SK-N-SH treated with all-trans-retinoic acid at 6 μM for 48 hours (cell line): ENCODE data around the gene PIK3R3.
"Not testable (repeated sequence)": the region's sequence is repeated elsewhere in the genome, so short reads cannot be mapped to it uniquely, and the experiment has no call there.

Source experiments
- ATAC-seq: fragments of 200-7000 bp; cut with Tn5 transposase; 3 replicates; pipeline ENCODE4 v1.9.1; 2020; ENCODE audit warnings: mild to moderate bottlenecking, moderate library complexity
- ARNTL ChIP-seq: fragments of 450-650 bp; formaldehyde crosslinking; IDR thresholded peaks from 2 replicates; pipeline ENCODE4 v1.5.0; 2020; ENCODE audit warnings: low read depth, mild to moderate bottlenecking, moderate library complexity, borderline replicate concordance
- BACH2 ChIP-seq: fragments of 250-450 bp; sonication (Bioruptor Pico); IDR thresholded peaks from 2 replicates; pipeline ENCODE4 v1.9.0; 2021; ENCODE audit warnings: mild to moderate bottlenecking, borderline replicate concordance
- CSDC2 ChIP-seq: fragments of 250-450 bp; sonication (Bioruptor Pico); IDR thresholded peaks from 2 replicates; pipeline ENCODE4 v1.5.0; 2020; ENCODE audit warnings: mild to moderate bottlenecking, moderate library complexity
- ESRRG ChIP-seq: fragments of 250-450 bp; sonication (Bioruptor Pico); IDR thresholded peaks from 2 replicates; pipeline ENCODE4 v1.6.1; 2021; ENCODE audit warnings: mild to moderate bottlenecking
- GLIS3 ChIP-seq: fragments of 250-450 bp; sonication (Bioruptor Pico); IDR thresholded peaks from 2 replicates; pipeline ENCODE4 v1.5.0; 2020; ENCODE audit warnings: mild to moderate bottlenecking, moderate library complexity
- ISL1 ChIP-seq: fragments of 250-450 bp; sonication (Bioruptor Pico); IDR thresholded peaks from 2 replicates; pipeline ENCODE4 v2.1.2; 2022; ENCODE audit warnings: mild to moderate bottlenecking, moderate library complexity
- OSR1 ChIP-seq: fragments of 250-450 bp; sonication (Bioruptor Pico); IDR thresholded peaks from 2 replicates; pipeline ENCODE4 v1.8.0; 2022; ENCODE audit warnings: moderate library complexity, mild to moderate bottlenecking, inconsistent platforms
- RARB ChIP-seq: fragments of 250-450 bp; sonication (Bioruptor Pico); IDR thresholded peaks from 2 replicates; pipeline ENCODE4 v1.8.0; 2021; ENCODE audit warnings: mild to moderate bottlenecking, moderate library complexity
- SNAI2 ChIP-seq: fragments of 250-450 bp; sonication (Bioruptor Pico); IDR thresholded peaks from 2 replicates; pipeline ENCODE4 v1.5.0; 2020; ENCODE audit warnings: mild to moderate bottlenecking, moderate library complexity
- TCF4 ChIP-seq: fragments of 250-450 bp; sonication (Bioruptor Pico); IDR thresholded peaks from 2 replicates; pipeline ENCODE4 v1.8.0; 2021; ENCODE audit warnings: mild to moderate bottlenecking, moderate library complexity, borderline replicate concordance
- TOX ChIP-seq: fragments of 250-450 bp; sonication (Bioruptor Pico); IDR thresholded peaks from 2 replicates; pipeline ENCODE4 v1.8.0; 2021; ENCODE audit warnings: mild to moderate bottlenecking, moderate library complexity, borderline replicate concordance
- ZC3H10 ChIP-seq: fragments of 250-450 bp; sonication (Bioruptor Pico); IDR thresholded peaks from 2 replicates; pipeline ENCODE4 v1.5.1; 2021; ENCODE audit warnings: mild to moderate bottlenecking, moderate library complexity
- ZFP3 ChIP-seq: fragments of 250-450 bp; sonication (Bioruptor Pico); IDR thresholded peaks from 2 replicates; pipeline ENCODE4 v1.5.0; 2020; ENCODE audit warnings: mild to moderate bottlenecking, moderate library complexity
- ZNF565 ChIP-seq: fragments of 450-650 bp; formaldehyde crosslinking; conservative IDR thresholded peaks from 2 replicates; pipeline ENCODE4 v1.5.0; 2020; ENCODE audit warnings: low read depth, mild to moderate bottlenecking, moderate library complexity
- ZNF70 ChIP-seq: fragments of 450-650 bp; formaldehyde crosslinking; IDR thresholded peaks from 2 replicates; pipeline ENCODE4 v1.5.0; 2020; ENCODE audit warnings: mild to moderate bottlenecking, moderate library complexity
- TF ChIP-seq, protein P1 (sequence below): fragments of 250-450 bp; sonication (Bioruptor Pico); IDR thresholded peaks from 2 replicates; pipeline ENCODE4 v1.8.0; 2021; ENCODE audit warnings: low read depth, mild to moderate bottlenecking, moderate library complexity, borderline replicate concordance
- TF ChIP-seq, protein P2 (sequence below): fragments of 250-450 bp; sonication (Bioruptor Pico); IDR thresholded peaks from 2 replicates; pipeline ENCODE4 v1.5.0; 2020; ENCODE audit warnings: mild to moderate bottlenecking, moderate library complexity
- TF ChIP-seq, protein P3 (sequence below): fragments of 250-450 bp; sonication (Bioruptor Pico); IDR thresholded peaks from 2 replicates; pipeline ENCODE4 v1.8.0; 2020; ENCODE audit warnings: mild to moderate bottlenecking, moderate library complexity, borderline replicate concordance
- TF ChIP-seq, protein P4 (sequence below): fragments of 250-450 bp; sonication (Bioruptor Pico); IDR thresholded peaks from 2 replicates; pipeline ENCODE4 v1.5.1; 2020; ENCODE audit warnings: low read depth, mild to moderate bottlenecking, moderate library complexity
- TF ChIP-seq, protein P5 (sequence below): fragments of 250-450 bp; sonication (Bioruptor Pico); IDR thresholded peaks from 2 replicates; pipeline ENCODE4 v1.5.1; 2021; ENCODE audit warnings: mild to moderate bottlenecking, moderate library complexity

Gene PIK3R3

DNA sequence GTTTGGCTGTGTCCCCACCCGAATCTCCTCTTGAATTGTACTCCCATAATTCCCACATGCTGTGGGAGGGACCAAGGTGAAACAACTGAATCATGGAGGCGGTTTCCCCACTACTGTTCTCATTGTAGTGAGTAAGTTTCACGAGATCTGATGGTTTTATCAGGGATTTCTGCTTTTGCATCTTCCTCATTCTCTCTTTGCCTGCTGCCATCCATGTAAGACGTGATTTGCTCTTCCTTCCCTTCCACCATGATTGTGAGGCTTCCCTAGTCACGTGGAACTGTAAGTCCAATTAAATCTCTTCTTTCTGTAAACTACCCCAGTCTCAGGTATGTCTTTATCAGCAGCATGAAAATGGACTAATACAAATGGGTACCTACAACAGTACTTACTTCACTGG, 73.5 kb downstream of the PIK3R3 start:
- TF ChIP-seq ZNF70 (CRISPR knock-in tag): no peak
- TF ChIP-seq CSDC2 (CRISPR knock-in tag): no peak
- TF ChIP-seq ARNTL (CRISPR knock-in tag): no peak
- TF ChIP-seq ESRRG (CRISPR knock-in tag): no peak
- TF ChIP-seq TCF4: no peak
- no peak for TF ChIP-seq ZFP3 (CRISPR knock-in tag)
- TF ChIP-seq GLIS3 (CRISPR knock-in tag): no peak
- TF ChIP-seq ZNF565 (CRISPR knock-in tag): no peak
- TF ChIP-seq ISL1 (CRISPR knock-in tag): no peak
- TF ChIP-seq OSR1 (CRISPR knock-in tag): no peak
- TF ChIP-seq, protein P1, sequence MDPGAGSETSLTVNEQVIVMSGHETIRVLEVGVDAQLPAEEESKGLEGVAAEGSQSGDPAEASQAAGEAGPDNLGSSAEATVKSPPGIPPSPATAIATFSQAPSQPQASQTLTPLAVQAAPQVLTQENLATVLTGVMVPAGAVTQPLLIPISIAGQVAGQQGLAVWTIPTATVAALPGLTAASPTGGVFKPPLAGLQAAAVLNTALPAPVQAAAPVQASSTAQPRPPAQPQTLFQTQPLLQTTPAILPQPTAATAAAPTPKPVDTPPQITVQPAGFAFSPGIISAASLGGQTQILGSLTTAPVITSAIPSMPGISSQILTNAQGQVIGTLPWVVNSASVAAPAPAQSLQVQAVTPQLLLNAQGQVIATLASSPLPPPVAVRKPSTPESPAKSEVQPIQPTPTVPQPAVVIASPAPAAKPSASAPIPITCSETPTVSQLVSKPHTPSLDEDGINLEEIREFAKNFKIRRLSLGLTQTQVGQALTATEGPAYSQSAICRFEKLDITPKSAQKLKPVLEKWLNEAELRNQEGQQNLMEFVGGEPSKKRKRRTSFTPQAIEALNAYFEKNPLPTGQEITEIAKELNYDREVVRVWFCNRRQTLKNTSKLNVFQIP: no peak
- ATAC-seq: no peak

DNA sequence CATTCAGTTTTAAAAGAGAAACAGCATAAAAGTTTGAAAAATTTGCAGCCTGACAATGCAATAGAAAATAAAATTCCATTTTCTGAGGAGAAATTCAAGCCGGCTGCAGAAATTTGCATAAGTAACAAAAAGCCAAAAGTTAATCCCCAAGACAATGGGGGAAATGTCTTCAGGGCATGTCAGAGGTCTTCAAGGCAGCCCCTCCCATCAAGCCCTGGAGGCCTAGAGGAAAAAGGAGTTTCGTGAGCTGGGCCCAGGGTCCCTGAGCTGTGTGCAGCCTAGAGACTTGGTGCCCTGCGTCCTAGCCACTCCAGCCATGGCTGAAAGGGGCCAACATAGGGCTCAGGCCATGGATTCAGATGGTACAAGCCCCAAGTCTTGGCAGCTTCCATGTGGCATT, 74.6 kb downstream of the PIK3R3 start:
- ATAC-seq: no peak
- TF ChIP-seq, protein P2, sequence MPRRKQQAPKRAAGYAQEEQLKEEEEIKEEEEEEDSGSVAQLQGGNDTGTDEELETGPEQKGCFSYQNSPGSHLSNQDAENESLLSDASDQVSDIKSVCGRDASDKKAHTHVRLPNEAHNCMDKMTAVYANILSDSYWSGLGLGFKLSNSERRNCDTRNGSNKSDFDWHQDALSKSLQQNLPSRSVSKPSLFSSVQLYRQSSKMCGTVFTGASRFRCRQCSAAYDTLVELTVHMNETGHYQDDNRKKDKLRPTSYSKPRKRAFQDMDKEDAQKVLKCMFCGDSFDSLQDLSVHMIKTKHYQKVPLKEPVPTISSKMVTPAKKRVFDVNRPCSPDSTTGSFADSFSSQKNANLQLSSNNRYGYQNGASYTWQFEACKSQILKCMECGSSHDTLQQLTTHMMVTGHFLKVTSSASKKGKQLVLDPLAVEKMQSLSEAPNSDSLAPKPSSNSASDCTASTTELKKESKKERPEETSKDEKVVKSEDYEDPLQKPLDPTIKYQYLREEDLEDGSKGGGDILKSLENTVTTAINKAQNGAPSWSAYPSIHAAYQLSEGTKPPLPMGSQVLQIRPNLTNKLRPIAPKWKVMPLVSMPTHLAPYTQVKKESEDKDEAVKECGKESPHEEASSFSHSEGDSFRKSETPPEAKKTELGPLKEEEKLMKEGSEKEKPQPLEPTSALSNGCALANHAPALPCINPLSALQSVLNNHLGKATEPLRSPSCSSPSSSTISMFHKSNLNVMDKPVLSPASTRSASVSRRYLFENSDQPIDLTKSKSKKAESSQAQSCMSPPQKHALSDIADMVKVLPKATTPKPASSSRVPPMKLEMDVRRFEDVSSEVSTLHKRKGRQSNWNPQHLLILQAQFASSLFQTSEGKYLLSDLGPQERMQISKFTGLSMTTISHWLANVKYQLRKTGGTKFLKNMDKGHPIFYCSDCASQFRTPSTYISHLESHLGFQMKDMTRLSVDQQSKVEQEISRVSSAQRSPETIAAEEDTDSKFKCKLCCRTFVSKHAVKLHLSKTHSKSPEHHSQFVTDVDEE (CRISPR knock-in tag): no peak
- no peak for TF ChIP-seq CSDC2 (CRISPR knock-in tag)

DNA sequence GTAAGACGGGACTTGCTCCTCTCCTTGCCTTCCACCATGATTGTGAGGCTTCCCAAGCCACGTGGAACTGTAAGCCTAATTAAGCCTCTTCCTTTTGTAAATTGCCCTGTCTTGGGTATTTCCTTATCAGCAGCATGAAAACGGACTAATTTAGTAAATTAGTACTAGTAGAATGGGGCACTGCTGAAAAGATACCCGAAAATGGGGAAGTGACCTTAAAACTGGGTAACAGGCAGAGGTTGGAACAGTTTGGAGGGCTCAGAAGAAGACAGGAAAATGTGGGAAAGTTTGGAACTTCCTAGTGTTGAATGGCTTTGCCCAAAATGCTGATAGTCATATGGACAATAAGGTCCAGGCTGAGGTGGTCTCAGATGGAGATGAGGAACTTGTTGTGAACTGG, 75.2 kb downstream of the PIK3R3 start:
- not testable (repeated sequence) for ATAC-seq

DNA sequence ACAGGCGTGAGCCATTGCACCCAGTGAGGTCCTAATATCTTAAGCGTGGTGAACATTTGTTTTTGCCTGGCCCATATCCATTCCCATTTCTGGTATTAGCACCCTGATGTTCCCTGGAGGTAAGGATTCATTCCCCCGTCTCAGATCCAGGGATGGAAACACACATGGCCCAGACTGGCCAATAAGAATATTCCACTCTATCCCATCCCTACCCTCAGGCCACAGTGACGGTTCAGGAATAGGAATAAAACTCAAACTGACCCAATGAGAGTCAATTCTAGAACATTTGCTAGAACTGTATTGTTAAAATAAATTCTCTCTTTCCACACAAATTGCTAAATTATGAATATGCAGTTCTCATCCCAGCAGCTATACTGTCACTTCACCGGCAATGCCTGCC, 76.1 kb downstream of the PIK3R3 start:
- TF ChIP-seq TCF4 (no peak), ISL1 (CRISPR knock-in tag) (no peak), ESRRG (CRISPR knock-in tag) (no peak), SNAI2 (CRISPR knock-in tag) (no peak), TOX (CRISPR knock-in tag) (no peak), OSR1 (CRISPR knock-in tag) (no peak), BACH2 (no peak), ZNF565 (CRISPR knock-in tag) (no peak)
- TF ChIP-seq, protein P3, sequence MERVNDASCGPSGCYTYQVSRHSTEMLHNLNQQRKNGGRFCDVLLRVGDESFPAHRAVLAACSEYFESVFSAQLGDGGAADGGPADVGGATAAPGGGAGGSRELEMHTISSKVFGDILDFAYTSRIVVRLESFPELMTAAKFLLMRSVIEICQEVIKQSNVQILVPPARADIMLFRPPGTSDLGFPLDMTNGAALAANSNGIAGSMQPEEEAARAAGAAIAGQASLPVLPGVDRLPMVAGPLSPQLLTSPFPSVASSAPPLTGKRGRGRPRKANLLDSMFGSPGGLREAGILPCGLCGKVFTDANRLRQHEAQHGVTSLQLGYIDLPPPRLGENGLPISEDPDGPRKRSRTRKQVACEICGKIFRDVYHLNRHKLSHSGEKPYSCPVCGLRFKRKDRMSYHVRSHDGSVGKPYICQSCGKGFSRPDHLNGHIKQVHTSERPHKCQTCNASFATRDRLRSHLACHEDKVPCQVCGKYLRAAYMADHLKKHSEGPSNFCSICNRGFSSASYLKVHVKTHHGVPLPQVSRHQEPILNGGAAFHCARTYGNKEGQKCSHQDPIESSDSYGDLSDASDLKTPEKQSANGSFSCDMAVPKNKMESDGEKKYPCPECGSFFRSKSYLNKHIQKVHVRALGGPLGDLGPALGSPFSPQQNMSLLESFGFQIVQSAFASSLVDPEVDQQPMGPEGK (CRISPR knock-in tag): no peak
- TF ChIP-seq, protein P4, sequence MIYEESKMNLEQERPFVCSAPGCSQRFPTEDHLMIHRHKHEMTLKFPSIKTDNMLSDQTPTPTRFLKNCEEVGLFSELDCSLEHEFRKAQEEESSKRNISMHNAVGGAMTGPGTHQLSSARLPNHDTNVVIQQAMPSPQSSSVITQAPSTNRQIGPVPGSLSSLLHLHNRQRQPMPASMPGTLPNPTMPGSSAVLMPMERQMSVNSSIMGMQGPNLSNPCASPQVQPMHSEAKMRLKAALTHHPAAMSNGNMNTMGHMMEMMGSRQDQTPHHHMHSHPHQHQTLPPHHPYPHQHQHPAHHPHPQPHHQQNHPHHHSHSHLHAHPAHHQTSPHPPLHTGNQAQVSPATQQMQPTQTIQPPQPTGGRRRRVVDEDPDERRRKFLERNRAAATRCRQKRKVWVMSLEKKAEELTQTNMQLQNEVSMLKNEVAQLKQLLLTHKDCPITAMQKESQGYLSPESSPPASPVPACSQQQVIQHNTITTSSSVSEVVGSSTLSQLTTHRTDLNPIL (CRISPR knock-in tag): no peak
- TF ChIP-seq, all 23 proteins: peak for 0

DNA sequence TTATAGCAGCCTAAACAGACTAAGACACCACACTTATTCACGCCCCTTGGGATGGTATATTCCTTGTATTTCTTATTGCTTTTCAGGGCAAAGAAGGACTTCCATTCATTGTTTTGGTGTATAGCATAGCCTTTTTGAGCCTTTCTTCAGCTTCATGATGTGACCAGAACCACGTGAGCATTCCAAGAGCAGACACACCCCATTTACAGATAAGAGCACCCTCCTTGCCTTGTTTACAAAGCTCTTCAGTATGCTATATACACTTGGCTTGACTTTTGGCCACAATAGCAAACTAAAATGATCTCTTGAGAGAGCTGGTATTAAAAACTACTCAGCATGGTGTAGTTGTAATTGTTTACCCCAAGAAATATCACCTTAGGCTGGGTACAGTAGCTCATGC, 78.7 kb downstream of the PIK3R3 start:
- no peak for ATAC-seq
- no peak for TF ChIP-seq RARB (CRISPR knock-in tag)
- no peak for TF ChIP-seq ZNF565 (CRISPR knock-in tag)
- no peak for TF ChIP-seq TCF4
- TF ChIP-seq CSDC2 (CRISPR knock-in tag): no peak
- no peak for TF ChIP-seq ZNF70 (CRISPR knock-in tag)
- TF ChIP-seq, protein P1: no peak
- TF ChIP-seq BACH2: no peak
- TF ChIP-seq ARNTL (CRISPR knock-in tag): no peak
- TF ChIP-seq OSR1 (CRISPR knock-in tag): no peak
- TF ChIP-seq GLIS3 (CRISPR knock-in tag): no peak
- TF ChIP-seq ZFP3 (CRISPR knock-in tag): no peak
- no peak for TF ChIP-seq SNAI2 (CRISPR knock-in tag)
- TF ChIP-seq, protein P5, sequence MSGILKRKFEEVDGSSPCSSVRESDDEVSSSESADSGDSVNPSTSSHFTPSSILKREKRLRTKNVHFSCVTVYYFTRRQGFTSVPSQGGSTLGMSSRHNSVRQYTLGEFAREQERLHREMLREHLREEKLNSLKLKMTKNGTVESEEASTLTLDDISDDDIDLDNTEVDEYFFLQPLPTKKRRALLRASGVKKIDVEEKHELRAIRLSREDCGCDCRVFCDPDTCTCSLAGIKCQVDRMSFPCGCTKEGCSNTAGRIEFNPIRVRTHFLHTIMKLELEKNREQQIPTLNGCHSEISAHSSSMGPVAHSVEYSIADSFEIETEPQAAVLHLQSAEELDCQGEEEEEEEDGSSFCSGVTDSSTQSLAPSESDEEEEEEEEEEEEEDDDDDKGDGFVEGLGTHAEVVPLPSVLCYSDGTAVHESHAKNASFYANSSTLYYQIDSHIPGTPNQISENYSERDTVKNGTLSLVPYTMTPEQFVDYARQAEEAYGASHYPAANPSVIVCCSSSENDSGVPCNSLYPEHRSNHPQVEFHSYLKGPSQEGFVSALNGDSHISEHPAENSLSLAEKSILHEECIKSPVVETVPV (CRISPR knock-in tag): no peak
- TF ChIP-seq, protein P3 (CRISPR knock-in tag): no peak
- TF ChIP-seq TOX (CRISPR knock-in tag): no peak
- no peak for TF ChIP-seq ESRRG (CRISPR knock-in tag)
- TF ChIP-seq ZC3H10 (CRISPR knock-in tag): no peak
- TF ChIP-seq ISL1 (CRISPR knock-in tag): no peak

More for the DNA sequence above, 76.1 kb downstream of the PIK3R3 start:
- ATAC-seq: no peak
